ENCODE measurements around the gene MICOS13. TPM values are rescaled to one million over a fixed set of nuclear protein-coding genes. Genes with fewer than 3 reads are reported as not detected.
"Not testable (repeated sequence)": the region's sequence is repeated elsewhere in the genome, so short reads cannot be mapped to it uniquely, and the experiment has no call there.

MICOS13 gene
- total and polyA plus RNA-seq, 2 donors: 18.8 to 98.4 TPM

- WGBS: 92% methylated on average over 37 of the region's 37 CpGs
- DNase-seq (ENCODE audit: extremely low spot score): no peak
- H3K4me3 ChIP-seq (ENCODE audit: low read depth, low read length): no peak overlapping the region
- no peaks in the 10 kb centered on the region for H3K4me1 ChIP-seq (ENCODE audit: insufficient read depth)
- peaks cover 7% of the 10 kb centered on the region for H3K36me3 ChIP-seq (ENCODE audit: insufficient read depth)
- H3K27ac ChIP-seq (ENCODE audit: low read depth): no peak overlapping the region
Measured at GRCh38 chr19:5707576-5708575, 27.6 kb upstream of the MICOS13 start.

GRCh38 chr19:5706876-5707573, 26.7 kb upstream of the MICOS13 start:
- Histone ChIP-seq H3K4me3 (ENCODE audit: low read depth, low read length) (no peak overlapping the region), H3K4me1 (ENCODE audit: insufficient read depth) (no peaks in the 10 kb centered on the region), H3K36me3 (ENCODE audit: insufficient read depth) (peaks cover 7% of the 10 kb centered on the region), H3K27ac (ENCODE audit: low read depth) (no peak overlapping the region)
- WGBS: 95% methylated on average over 35 of the region's 35 CpGs
- DNase-seq (ENCODE audit: extremely low spot score): no peak

- WGBS: 92% methylated on average over 16 of the region's 16 CpGs
- Histone ChIP-seq H3K27ac (ENCODE audit: low read depth) (no peak overlapping the region), H3K4me3 (ENCODE audit: low read depth, low read length) (no peak overlapping the region), H3K36me3 (ENCODE audit: insufficient read depth) (peaks cover 7% of the 10 kb centered on the region), H3K4me1 (ENCODE audit: insufficient read depth) (no peaks in the 10 kb centered on the region)
- no peak for DNase-seq (ENCODE audit: extremely low spot score)
Measured at GRCh38 chr19:5705552-5705951, 25.2 kb upstream of the MICOS13 start.

GRCh38 chr19:5703819-5704818, 23.8 kb upstream of the MICOS13 start:
- H3K27ac ChIP-seq (ENCODE audit: low read depth): no peak overlapping the region
- DNase-seq (ENCODE audit: extremely low spot score): no peak
- H3K36me3 ChIP-seq (ENCODE audit: insufficient read depth): peaks cover 7% of the 10 kb centered on the region
- WGBS: 96% methylated on average over 40 of the region's 40 CpGs
- no peaks in the 10 kb centered on the region for H3K4me1 ChIP-seq (ENCODE audit: insufficient read depth)
- no peak overlapping the region for H3K4me3 ChIP-seq (ENCODE audit: low read depth, low read length)

DNA sequence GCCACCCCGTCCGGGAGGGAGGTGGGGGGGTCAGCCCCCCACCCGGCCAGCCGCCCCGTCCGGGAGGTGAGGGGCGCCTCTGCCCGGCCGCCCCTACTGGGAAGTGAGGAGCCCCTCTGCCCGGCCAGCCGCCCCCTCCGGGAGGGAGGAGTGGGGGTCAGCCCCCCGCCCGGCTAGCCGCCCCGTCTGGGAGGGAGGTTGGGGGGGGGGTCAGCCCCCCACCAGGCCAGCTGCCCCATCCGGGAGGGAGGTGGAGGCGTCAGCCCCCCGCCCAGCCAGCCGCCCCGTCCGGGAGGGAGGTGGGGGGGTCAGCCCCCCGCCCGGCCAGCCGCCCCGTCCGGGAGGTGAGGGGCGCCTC, 21.7 kb upstream of the MICOS13 start:
- H3K36me3 ChIP-seq (ENCODE audit: insufficient read depth); H3K4me1 ChIP-seq (ENCODE audit: insufficient read depth); H3K27ac ChIP-seq (ENCODE audit: low read depth); H3K4me3 ChIP-seq (ENCODE audit: low read depth, low read length); DNase-seq (ENCODE audit: extremely low spot score): not testable (repeated sequence)
- WGBS: 85% methylated on average over 18 of the region's 28 CpGs

DNA sequence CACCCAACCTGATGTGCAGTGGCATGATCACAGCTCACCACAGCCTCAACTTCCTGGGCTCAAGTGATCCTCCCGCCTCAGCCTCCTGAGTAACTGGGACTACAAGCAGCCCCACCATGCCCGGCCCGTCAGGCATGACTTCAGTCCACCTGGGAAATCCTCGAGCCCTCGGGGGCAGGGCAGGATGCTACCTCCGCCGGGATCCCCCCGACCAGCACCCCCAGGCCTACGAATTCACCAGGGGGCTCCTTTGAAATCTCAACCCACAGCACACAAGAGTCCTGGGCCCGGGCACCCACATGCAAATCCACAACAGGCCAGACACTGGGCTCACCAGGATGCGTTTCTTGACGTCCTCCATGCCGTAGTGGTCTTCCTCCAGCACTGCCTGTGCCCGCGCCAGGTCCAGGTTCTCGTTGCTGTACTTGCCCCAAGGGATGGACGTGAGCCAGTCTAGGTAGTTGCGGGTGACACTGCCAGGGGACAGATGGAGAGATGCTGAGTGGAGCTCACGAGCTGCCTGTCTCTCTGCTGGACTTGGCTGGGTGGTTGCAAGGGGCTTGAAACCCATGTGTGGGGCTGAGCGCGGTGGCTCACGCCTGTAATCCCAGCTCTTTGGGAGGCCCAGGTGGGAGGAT, 20.3 kb upstream of the MICOS13 start:
- WGBS: 96% methylated on average over 22 of the region's 22 CpGs
- H3K4me3 ChIP-seq (ENCODE audit: low read depth, low read length): no peak overlapping the region
- DNase-seq (ENCODE audit: extremely low spot score): no peak
- no peak overlapping the region for H3K27ac ChIP-seq (ENCODE audit: low read depth)
- peaks cover 11% of the 10 kb centered on the region for H3K36me3 ChIP-seq (ENCODE audit: insufficient read depth)
- H3K4me1 ChIP-seq (ENCODE audit: insufficient read depth): no peaks in the 10 kb centered on the region

DNA sequence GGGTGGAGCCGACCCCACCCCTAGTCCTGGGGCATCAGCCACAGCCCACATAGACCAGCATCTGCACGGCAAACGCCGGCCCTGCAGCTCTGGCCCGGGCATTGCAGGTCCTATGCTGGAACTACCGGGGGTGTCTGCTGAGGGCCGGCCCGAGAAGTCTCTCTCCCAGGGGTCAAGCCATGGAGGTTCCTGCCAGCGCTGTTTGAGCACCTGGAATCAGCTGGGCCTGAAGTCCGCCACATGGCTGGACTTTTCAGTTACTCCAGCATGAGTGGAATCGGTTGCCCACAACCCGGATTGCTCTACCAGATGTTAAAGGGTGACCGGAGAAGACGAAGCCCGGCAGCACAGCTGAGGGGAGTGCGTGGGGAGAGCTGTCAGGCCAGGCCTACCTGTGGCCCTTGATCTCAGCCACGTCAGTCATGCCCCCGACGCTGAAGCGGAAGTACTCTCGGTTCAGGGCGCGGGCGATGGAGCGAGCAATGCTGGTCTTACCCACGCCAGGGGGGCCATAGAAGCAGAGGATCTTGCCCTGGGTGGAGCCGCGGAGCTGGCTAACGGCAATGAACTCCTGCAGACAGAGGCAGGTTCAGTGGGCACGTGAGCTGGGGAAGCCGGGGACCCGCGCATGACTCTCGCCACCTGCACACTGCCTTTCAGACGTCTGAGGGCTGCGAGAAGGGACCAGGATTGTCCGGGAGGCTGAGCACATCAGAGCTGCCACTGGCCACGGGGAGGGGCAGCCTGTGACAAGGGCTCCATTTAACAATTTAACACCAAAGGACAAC, 18.5 kb upstream of the MICOS13 start:
- no peaks in the 10 kb centered on the region for H3K4me1 ChIP-seq (ENCODE audit: insufficient read depth)
- H3K4me3 ChIP-seq (ENCODE audit: low read depth, low read length): no peak overlapping the region
- WGBS: 90% methylated on average over 38 of the region's 38 CpGs
- H3K27ac ChIP-seq (ENCODE audit: low read depth): no peak overlapping the region
- no peak for DNase-seq (ENCODE audit: extremely low spot score)
- peaks cover 8% of the 10 kb centered on the region for H3K36me3 ChIP-seq (ENCODE audit: insufficient read depth)

DNA sequence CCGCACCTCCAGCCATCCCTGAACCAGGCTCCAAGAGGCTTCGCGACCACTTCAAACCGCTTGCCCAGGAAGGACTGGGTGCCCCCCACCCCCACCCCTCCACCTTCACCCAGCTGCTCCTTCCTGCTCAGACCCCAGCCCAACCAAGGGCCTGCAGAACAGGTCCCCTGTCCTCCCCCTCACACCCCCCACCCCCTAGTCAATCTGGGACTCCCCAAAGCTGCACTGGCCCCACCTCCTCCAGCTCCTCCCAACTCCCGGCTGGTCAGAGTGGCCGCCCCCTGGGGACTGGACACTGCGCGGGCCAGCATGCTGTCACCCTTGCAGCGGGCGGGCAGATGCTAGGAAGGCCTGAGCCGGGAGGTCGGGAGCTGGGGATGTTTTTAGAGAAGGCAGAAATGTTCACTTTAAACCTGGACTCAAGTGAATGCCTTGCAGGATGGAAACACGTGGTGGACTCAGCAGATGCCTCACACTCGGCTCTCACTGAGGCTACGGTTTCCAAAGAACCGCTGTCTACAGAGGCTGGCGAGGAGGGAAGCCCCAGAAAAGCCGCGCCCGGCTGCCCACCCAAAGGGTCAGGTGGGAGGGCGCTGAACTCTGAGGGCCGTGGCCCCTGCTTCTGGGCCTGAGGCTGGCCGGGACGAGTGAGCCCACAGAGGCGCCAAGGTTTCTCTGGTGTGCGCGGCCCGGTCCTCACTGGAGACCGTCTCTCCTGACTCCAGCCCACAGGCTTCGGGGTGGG, 17.7 kb upstream of the MICOS13 start:
- no peak for DNase-seq (ENCODE audit: extremely low spot score)
- H3K36me3 ChIP-seq (ENCODE audit: insufficient read depth): peaks cover 8% of the 10 kb centered on the region
- H3K27ac ChIP-seq (ENCODE audit: low read depth): no peak overlapping the region
- no peak overlapping the region for H3K4me3 ChIP-seq (ENCODE audit: low read depth, low read length)
- 82% methylated on average over 30 of the region's 30 CpGs for WGBS
- no peaks in the 10 kb centered on the region for H3K4me1 ChIP-seq (ENCODE audit: insufficient read depth)

- Histone ChIP-seq H3K27ac (ENCODE audit: low read depth) (no peak overlapping the region), H3K36me3 (ENCODE audit: insufficient read depth) (peaks cover 8% of the 10 kb centered on the region), H3K4me1 (ENCODE audit: insufficient read depth) (no peaks in the 10 kb centered on the region), H3K4me3 (ENCODE audit: low read depth, low read length) (no peak overlapping the region)
- 77% methylated on average over 25 of the region's 25 CpGs for WGBS
- no peak for DNase-seq (ENCODE audit: extremely low spot score)
Measured at GRCh38 chr19:5697022-5697889, 16.9 kb upstream of the MICOS13 start.

- 88% methylated on average over 42 of the region's 42 CpGs for WGBS
- Histone ChIP-seq H3K27ac (ENCODE audit: low read depth) (no peak overlapping the region), H3K4me3 (ENCODE audit: low read depth, low read length) (no peak overlapping the region), H3K4me1 (ENCODE audit: insufficient read depth) (no peaks in the 10 kb centered on the region), H3K36me3 (ENCODE audit: insufficient read depth) (peaks cover 8% of the 10 kb centered on the region)
- no peak for DNase-seq (ENCODE audit: extremely low spot score)
Measured at GRCh38 chr19:5696196-5697021, 16.1 kb upstream of the MICOS13 start.
